ENCODE results near the gene SHISA8. TPM values are rescaled to one million over a fixed set of nuclear protein-coding genes. Genes with fewer than 3 reads are reported as not detected.

The SHISA8 gene
- total and polyA plus RNA-seq, 10 of the 15 experiments (the other 5 are each of a cell fraction or from before 2014, with no cell fraction given): 0.06 to 10.1 (median 0.25) TPM

DNA sequence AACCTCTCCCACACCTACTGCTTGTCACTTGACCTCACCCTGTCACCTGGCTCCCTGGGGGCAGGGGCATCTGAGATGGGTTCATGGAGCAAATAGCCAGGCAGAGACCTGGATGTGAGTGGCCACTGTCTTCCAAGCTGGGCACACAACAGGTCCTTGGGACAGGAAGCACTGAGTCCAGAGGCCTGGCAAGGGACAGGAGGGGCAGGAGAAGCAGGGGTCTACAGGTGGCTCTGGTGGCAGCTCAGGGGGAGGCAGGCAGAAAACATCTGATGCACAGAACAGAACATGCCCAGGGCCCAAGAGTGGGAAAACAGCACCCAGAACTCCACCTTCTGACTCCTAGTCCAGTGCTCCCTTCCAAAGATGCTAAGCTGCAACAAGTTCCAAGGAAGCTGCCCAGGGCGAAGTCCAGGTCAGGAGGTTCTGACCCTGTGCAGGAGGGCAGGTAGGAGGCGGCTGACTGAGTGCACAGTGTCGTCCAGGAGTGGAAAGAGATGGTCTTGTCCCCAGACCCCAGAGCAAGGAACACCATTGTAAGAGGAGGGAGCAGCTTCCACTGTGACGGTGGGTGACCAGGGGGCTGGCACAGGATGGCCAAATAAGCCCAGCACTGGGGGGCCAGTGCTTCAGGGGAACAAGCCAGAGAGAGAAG is 8.2 kb upstream of the SHISA8 start (continued):
- TF ChIP-seq SUZ12 (IDR thresholded peaks at IDR 0.05; ENCODE audit: unreplicated experiment) (no peak), CHD2 (IDR thresholded peaks at IDR 0.05; ENCODE audit: borderline replicate concordance, low read depth, low read length) (no peak), SRF (IDR thresholded peaks at IDR 0.05; ENCODE audit: low read depth in 2 of 2, low read length in 2 of 2) (no peak), RAD21 (IDR thresholded peaks at IDR 0.05; ENCODE audit: insufficient read depth, low read depth, low read length) (no peak), MTA3 (IDR thresholded peaks at IDR 0.05; ENCODE audit: borderline replicate concordance, low read length) (no peak), RAD51 (IDR thresholded peaks at IDR 0.05) (no peak), JUND (IDR thresholded peaks at IDR 0.05; ENCODE audit: low read depth, low read length) (no peak), SPI1 (IDR thresholded peaks at IDR 0.05; ENCODE audit: borderline replicate concordance, insufficient read depth, low read depth, low read length) (no peak), POLR2AphosphoS2 (IDR thresholded peaks at IDR 0.05; ENCODE audit: low read depth, low read length) (0 out of 2 replicates have a peak, but pooled peaks have one; percentile 14)

DNA sequence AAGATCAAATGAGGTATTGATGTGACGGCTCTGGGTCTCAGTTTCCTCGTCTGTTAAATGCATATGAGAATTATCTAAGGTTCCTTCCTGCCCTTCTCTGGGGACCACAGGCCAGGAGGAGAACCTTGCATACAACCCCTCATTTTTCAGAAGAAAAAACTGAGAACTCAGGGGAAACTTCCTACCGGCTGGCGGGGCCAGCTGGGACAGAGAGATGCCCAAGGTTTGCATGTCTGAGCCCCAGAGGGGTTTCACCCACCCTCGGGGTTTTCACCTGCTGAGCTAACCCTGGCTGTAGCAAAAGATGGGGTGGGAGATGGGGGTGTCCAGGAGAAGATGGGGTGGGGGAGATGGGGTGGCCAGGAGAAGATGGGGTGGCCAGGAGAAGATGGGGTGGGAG is 7.5 kb upstream of the SHISA8 start:
- POLR2A ChIA-PET: interaction anchor here (0.5 to 15.3 kb wide), 9 partner anchors 13 to 538 kb away, joined by 3 to 599 read pairs (median 6); partner anchors contain the start of genes CENPM and SREBF2
- Histone ChIP-seq H3K79me2 (ENCODE audit: control insufficient read depth, insufficient read depth, low read length) (peaks cover 44% of the 10 kb centered on the region), H3K4me3 (peak overlapping the region; percentile 58), H3K27ac (ENCODE audit: control insufficient read depth, insufficient read depth) (peak overlapping the region; percentile 86), H3K4me1 (ENCODE audit: control insufficient read depth, insufficient read depth, low read length) (peaks cover 62% of the 10 kb centered on the region), H3K27me3 (replicated peaks in 1 of 2; ENCODE audit: control insufficient read depth in 2 of 2, insufficient read depth in 2 of 2, low read length in 1 of 2) (no peaks in the 10 kb centered on the region), H4K20me1 (ENCODE audit: control insufficient read depth, insufficient read depth) (no peaks in the 10 kb centered on the region), H3K4me2 (ENCODE audit: control insufficient read depth, insufficient read depth) (peak overlapping the region; percentile 83), H2AFZ (ENCODE audit: control insufficient read depth, low read depth, low read length) (no peak overlapping the region), H3K36me3 (ENCODE audit: control insufficient read depth in 2 of 2, insufficient read depth in 2 of 2, low read length in 1 of 2) (0 out of 4 replicates have a peak, but pooled peaks cover 0 to 9% of the 10 kb centered on the region in 2 experiments), H3K9me3 (replicated peaks; ENCODE audit: control insufficient read depth, insufficient read depth, low read length) (no peaks in the 10 kb centered on the region), H3K9ac (ENCODE audit: control insufficient read depth, insufficient read depth, low read length) (peak overlapping the region; percentile 42)
- in situ Hi-C loops (cut with MboI): no loop called here
- no peak for DNase-seq (ENCODE audit: low read depth, low spot score)
- CTCF ChIA-PET: interaction anchor here (0.9 to 11.0 kb wide), 5 partner anchors 10 to 225 kb away, joined by 3 to 234 read pairs (median 5); no protein-coding TSS in a partner anchor
- no peak for ATAC-seq
- BruUV-seq (replicated peaks): no TSS peak
- intact Hi-C loops (cut with micrococcal nuclease; ENCODE audit: unreplicated experiment): loop anchor here (5.0 kb wide), 1 partner anchor 90 kb away; the partner anchor contains the start of gene SREBF2
- WGBS (ENCODE audit: insufficient coverage, insufficient replicate concordance, low lambda C conversion rate, missing lambda C conversion rate): 2% methylated on average over 5 of the region's 5 CpGs
- RAD21 ChIA-PET (ENCODE audit: unreplicated experiment): interaction anchor here (1.0 to 11.6 kb wide), 5 partner anchors 13 to 65 kb away, joined by 3 to 408 read pairs (median 9); no protein-coding TSS in a partner anchor
- SMC1A ChIA-PET (ENCODE audit: uncharacterized antibody, unreplicated experiment): interaction anchor here (1.1 to 15.4 kb wide), 5 partner anchors 17 to 90 kb away, joined by 3 to 321 read pairs (median 30); partner anchors contain the start of genes SMIM45 and SREBF2
- FAIRE-seq: no peak
- TF ChIP-seq PAX5 (IDR thresholded peaks at IDR 0.05; ENCODE audit: borderline replicate concordance, low read depth, low read length) (no peak), TCF3 (IDR thresholded peaks at IDR 0.05; ENCODE audit: borderline replicate concordance, insufficient read depth, low read depth, low read length) (no peak), NFXL1 (IDR thresholded peaks at IDR 0.05; ENCODE audit: borderline replicate concordance) (no peak), TCF12 (IDR thresholded peaks at IDR 0.05; ENCODE audit: low read depth, low read length) (0 out of 2 replicates have a peak, but pooled peaks have one; percentile 30), MEF2A (IDR thresholded peaks at IDR 0.05; ENCODE audit: insufficient read depth, low read depth, low read length) (no peak), CBX3 (IDR thresholded peaks at IDR 0.05; ENCODE audit: borderline replicate concordance, low read depth) (no peak), ZNF274 (IDR thresholded peaks at IDR 0.05; ENCODE audit: insufficient read depth, insufficient read length) (no peak), TBL1XR1 (IDR thresholded peaks at IDR 0.05; ENCODE audit: low read depth, low read length) (no peak), SMC3 (IDR thresholded peaks at IDR 0.05; ENCODE audit: borderline replicate concordance, low read length) (no peak), EZH2 (IDR thresholded peaks at IDR 0.05; ENCODE audit: borderline replicate concordance, control insufficient read depth, low read depth, low read length) (no peak)
- TF ChIP-seq, protein P1, sequence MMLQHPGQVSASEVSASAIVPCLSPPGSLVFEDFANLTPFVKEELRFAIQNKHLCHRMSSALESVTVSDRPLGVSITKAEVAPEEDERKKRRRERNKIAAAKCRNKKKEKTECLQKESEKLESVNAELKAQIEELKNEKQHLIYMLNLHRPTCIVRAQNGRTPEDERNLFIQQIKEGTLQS (IDR thresholded peaks at IDR 0.05; ENCODE audit: borderline replicate concordance, extremely low read depth, low read depth, low read length): no peak
- TF ChIP-seq, protein P2, sequence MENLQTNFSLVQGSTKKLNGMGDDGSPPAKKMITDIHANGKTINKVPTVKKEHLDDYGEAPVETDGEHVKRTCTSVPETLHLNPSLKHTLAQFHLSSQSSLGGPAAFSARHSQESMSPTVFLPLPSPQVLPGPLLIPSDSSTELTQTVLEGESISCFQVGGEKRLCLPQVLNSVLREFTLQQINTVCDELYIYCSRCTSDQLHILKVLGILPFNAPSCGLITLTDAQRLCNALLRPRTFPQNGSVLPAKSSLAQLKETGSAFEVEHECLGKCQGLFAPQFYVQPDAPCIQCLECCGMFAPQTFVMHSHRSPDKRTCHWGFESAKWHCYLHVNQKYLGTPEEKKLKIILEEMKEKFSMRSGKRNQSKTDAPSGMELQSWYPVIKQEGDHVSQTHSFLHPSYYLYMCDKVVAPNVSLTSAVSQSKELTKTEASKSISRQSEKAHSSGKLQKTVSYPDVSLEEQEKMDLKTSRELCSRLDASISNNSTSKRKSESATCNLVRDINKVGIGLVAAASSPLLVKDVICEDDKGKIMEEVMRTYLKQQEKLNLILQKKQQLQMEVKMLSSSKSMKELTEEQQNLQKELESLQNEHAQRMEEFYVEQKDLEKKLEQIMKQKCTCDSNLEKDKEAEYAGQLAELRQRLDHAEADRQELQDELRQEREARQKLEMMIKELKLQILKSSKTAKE (IDR thresholded peaks at IDR 0.05; ENCODE audit: low read depth, poor library complexity, severe bottlenecking): peak; percentile 38
